GM19240 (cell line): ENCODE data around the gene STARD3NL.
"Not testable (repeated sequence)": the region's sequence is repeated elsewhere in the genome, so short reads cannot be mapped to it uniquely, and the experiment has no call there.

Source experiments
- DNase-seq: peaks from one replicate; pipeline ENCODE4 v3.0.0; 2011; ENCODE audit warnings: low spot score; ENCODE audit not compliant: insufficient read length

STARD3NL gene

GRCh38 chr7:38263274-38263673, 85.2 kb downstream of the STARD3NL start:
- not testable (repeated sequence) for DNase-seq

- DNase-seq: not testable (repeated sequence)
Observed at GRCh38 chr7:38264602-38265001, 86.6 kb downstream of the STARD3NL start.

- DNase-seq: not testable (repeated sequence)
Observed at GRCh38 chr7:38265958-38266357, 87.9 kb downstream of the STARD3NL start.

GRCh38 chr7:38269704-38270346, 91.8 kb downstream of the STARD3NL start:
- not testable (repeated sequence) for DNase-seq

GRCh38 chr7:38270405-38270804, 92.4 kb downstream of the STARD3NL start:
- not testable (repeated sequence) for DNase-seq

- DNase-seq: no peak
Observed at GRCh38 chr7:38273286-38273995, 95.4 kb downstream of the STARD3NL start, which contains the start of gene TARP. TSS of gene TARP (minus strand) at chr7:38273636.

- DNase-seq: no peak
Observed at GRCh38 chr7:38274486-38274885, 96.4 kb downstream of the STARD3NL start.

GRCh38 chr7:38274927-38275620, 97.0 kb downstream of the STARD3NL start:
- no peak for DNase-seq

GRCh38 chr7:38276096-38276877, 98.2 kb downstream of the STARD3NL start:
- no peak for DNase-seq

GRCh38 chr7:38280000-38280399, 102.0 kb downstream of the STARD3NL start:
- no peak for DNase-seq
